IMR-90 (cell line): ENCODE results near the gene UBL4B. TPM values are rescaled to one million over a fixed set of nuclear protein-coding genes. Genes with fewer than 3 reads are reported as not detected.

ENCODE experiments used
- ATAC-seq: fragments of 200-7000 bp; cut with Tn5 transposase; 2 replicates; pipeline ENCODE4 v1.9.1; 2020; ENCODE audit warnings: low read depth, mild to moderate bottlenecking, moderate library complexity
- BruUV-seq: library from RNA; stranded (reverse); fragments of 400-500 nt; replicated peaks from 2 replicates; lab custom pipeline; 2021; lab: Mats Ljungman, UMichigan
- CTCF ChIA-PET: fragments of 300-600 bp; formaldehyde crosslinking; extraction: SDS; loops from one replicate; lab custom pipeline; 2021; ENCODE audit warnings: antibody characterized with exemption; lab: Yijun Ruan, JAX
- POLR2A ChIA-PET: fragments of 300-600 bp; sonication (Branson Sonifier 250); formaldehyde crosslinking; loops from one replicate; lab custom pipeline; 2022; ENCODE audit warnings: antibody characterized with exemption; ENCODE audit not compliant: unreplicated experiment; lab: Charles Lee
- DNase-seq: peaks from one replicate; pipeline ENCODE4 v3.0.0; 2013
- H2AFZ ChIP-seq: replicated peaks from 2 replicates; pipeline ENCODE3; 2013; ENCODE audit warnings: low read length, mild to moderate bottlenecking; ENCODE audit not compliant: poor library complexity
- H2AK5ac ChIP-seq: 2 replicates; pipeline ENCODE4 v1.6.1; 2013; ENCODE audit warnings: low read depth, low read length, inconsistent platforms
- H2AK9ac ChIP-seq: replicated peaks from 2 replicates; pipeline ENCODE3; 2013; ENCODE audit warnings: mild to moderate bottlenecking, low read depth, low read length, moderate library complexity; ENCODE audit not compliant: poor library complexity
- H2BK120ac ChIP-seq: 2 replicates; pipeline ENCODE4 v1.6.1; 2013; ENCODE audit warnings: low read depth, low read length, inconsistent platforms
- H2BK15ac ChIP-seq: 3 replicates; pipeline ENCODE4 v1.6.1; 2013; ENCODE audit warnings: low read depth, low read length, inconsistent platforms
- H2BK20ac ChIP-seq: 2 replicates; pipeline ENCODE4 v1.6.1; 2013; ENCODE audit warnings: low read depth, mild to moderate bottlenecking, inconsistent platforms, low read length, moderate library complexity
- H2BK5ac ChIP-seq: 2 replicates; pipeline ENCODE4 v1.6.1; 2013; ENCODE audit warnings: mild to moderate bottlenecking, low read depth, low read length, inconsistent platforms; ENCODE audit not compliant: poor library complexity, severe bottlenecking
- H3K14ac ChIP-seq: replicated peaks from 2 replicates; pipeline ENCODE4 v1.6.1; 2013; ENCODE audit warnings: low read depth, low read length, inconsistent platforms
- H3K18ac ChIP-seq: 2 replicates; pipeline ENCODE4 v1.6.1; 2013; ENCODE audit warnings: low read depth, low read length, control low read depth
- H3K23ac ChIP-seq: 2 replicates; pipeline ENCODE4 v1.6.1; 2013; ENCODE audit warnings: low read depth, low read length, inconsistent platforms
- H3K27ac ChIP-seq: 2 replicates; pipeline ENCODE4 v1.5.1; 2013; ENCODE audit warnings: mild to moderate bottlenecking, control low read depth, low read length; ENCODE audit not compliant: insufficient read depth
- H3K27me3 ChIP-seq: 2 replicates; pipeline ENCODE4 v1.6.1; 2013; ENCODE audit warnings: low read length; ENCODE audit not compliant: control insufficient read depth, insufficient read depth
- H3K36me3 ChIP-seq: 2 replicates; pipeline ENCODE4 v1.6.1; 2013; ENCODE audit warnings: low read length, mixed read lengths; ENCODE audit not compliant: control insufficient read depth, insufficient read depth
- H3K4ac ChIP-seq: 2 replicates; pipeline ENCODE4 v1.6.1; 2013; ENCODE audit warnings: low read depth, low read length, inconsistent platforms
- H3K4me1 ChIP-seq: 2 replicates; pipeline ENCODE4 v1.6.1; 2013; ENCODE audit warnings: low read length, mixed read lengths; ENCODE audit not compliant: control insufficient read depth, insufficient read depth
- H3K4me2 ChIP-seq: 2 replicates; pipeline ENCODE4 v1.6.1; 2013; ENCODE audit warnings: low read depth, mild to moderate bottlenecking, control low read depth, low read length, moderate library complexity
- H3K4me3 ChIP-seq: 2 replicates; pipeline ENCODE4 v1.5.1; 2013; ENCODE audit warnings: low read depth, mild to moderate bottlenecking, control low read depth, low read length, moderate library complexity; ENCODE audit not compliant: insufficient read depth
- H3K56ac ChIP-seq: 2 replicates; pipeline ENCODE4 v1.6.1; 2013; ENCODE audit warnings: low read length, inconsistent platforms; ENCODE audit not compliant: insufficient read depth; ENCODE audit errors: extremely low read depth
- H3K79me1 ChIP-seq, 2 experiments: 2 replicates each; pipeline ENCODE4 v1.6.1; 2013; ENCODE audit warnings: low read length in 2 of 2, inconsistent platforms in 1 of 2, low read depth in 1 of 2
- H3K9ac ChIP-seq: 2 replicates; pipeline ENCODE4 v1.6.1; 2013; ENCODE audit warnings: low read depth, low read length, control low read depth
- H3K9me1 ChIP-seq: 2 replicates; pipeline ENCODE4 v1.6.1; 2013; ENCODE audit warnings: low read length, inconsistent platforms; ENCODE audit not compliant: insufficient read depth
- H3K9me3 ChIP-seq: 2 replicates; pipeline ENCODE4 v1.6.1; 2013; ENCODE audit warnings: low read length; ENCODE audit not compliant: control insufficient read depth, insufficient read depth
- H4K20me1 ChIP-seq: 2 replicates; pipeline ENCODE4 v1.6.1; 2013; ENCODE audit warnings: low read length, inconsistent platforms; ENCODE audit not compliant: insufficient read depth
- H4K5ac ChIP-seq: 2 replicates; pipeline ENCODE4 v1.6.1; 2013; ENCODE audit warnings: mild to moderate bottlenecking, low read depth, low read length, control low read depth
- H4K8ac ChIP-seq, 2 experiments: 2 replicates each; pipeline ENCODE4 v1.6.1; 2013; ENCODE audit warnings: low read depth in 2 of 2, low read length in 2 of 2, control low read depth in 1 of 2, inconsistent platforms in 1 of 2
- H4K91ac ChIP-seq: 2 replicates; pipeline ENCODE4 v1.6.1; 2013; ENCODE audit warnings: low read depth, low read length, inconsistent platforms; ENCODE audit not compliant: insufficient read depth
- BHLHE40 ChIP-seq: fragments of 150-350 bp; IDR thresholded peaks from 2 replicates; pipeline ENCODE4 v1.6.1; 2016; ENCODE audit warnings: mild to moderate bottlenecking, low read depth, low read length
- CEBPB ChIP-seq: IDR thresholded peaks from 2 replicates; pipeline ENCODE4 v1.6.1; 2012; ENCODE audit warnings: low read depth, low read length, improper control_type of control experiment
- CTCF ChIP-seq: conservative IDR thresholded peaks from 2 replicates; pipeline ENCODE4 v1.5.1; 2012; ENCODE audit warnings: mild to moderate bottlenecking, low read depth, low read length, improper control_type of control experiment
- ELK1 ChIP-seq: fragments of 150-350 bp; IDR thresholded peaks from 2 replicates; pipeline ENCODE4 v1.6.1; 2016; ENCODE audit warnings: low read depth, mild to moderate bottlenecking, low read length, moderate library complexity, borderline replicate concordance
- FOS ChIP-seq: fragments of 150-350 bp; IDR thresholded peaks from 2 replicates; pipeline ENCODE4 v1.6.1; 2016; ENCODE audit warnings: low read depth, low read length
- MAFK ChIP-seq: IDR thresholded peaks from 2 replicates; pipeline ENCODE4 v1.6.1; 2012; ENCODE audit warnings: low read depth, low read length, improper control_type of control experiment
- MAZ ChIP-seq: IDR thresholded peaks from 2 replicates; pipeline ENCODE4 v1.6.1; 2012; ENCODE audit warnings: low read depth, mild to moderate bottlenecking, low read length, improper control_type of control experiment, moderate library complexity, borderline replicate concordance
- NFE2L2 ChIP-seq: fragments of 150-350 bp; IDR thresholded peaks from 2 replicates; pipeline ENCODE4 v1.6.1; 2016; ENCODE audit warnings: low read depth, mild to moderate bottlenecking, low read length
- POLR2A ChIP-seq: IDR thresholded peaks from 2 replicates; pipeline ENCODE4 v1.6.1; 2012; ENCODE audit warnings: mild to moderate bottlenecking, low read depth, low read length
- RAD21 ChIP-seq: IDR thresholded peaks from 2 replicates; pipeline ENCODE4 v1.6.1; 2012; ENCODE audit warnings: low read length, improper control_type of control experiment
- RCOR1 ChIP-seq: IDR thresholded peaks from 2 replicates; pipeline ENCODE4 v1.6.1; 2012; ENCODE audit warnings: mild to moderate bottlenecking, low read length, improper control_type of control experiment; ENCODE audit not compliant: insufficient replicate concordance
- RFX5 ChIP-seq: IDR thresholded peaks from 2 replicates; pipeline ENCODE4 v1.8.0; 2012; ENCODE audit warnings: low read depth, mild to moderate bottlenecking, low read length, moderate library complexity
- WGBS, 2 experiments: methylation state at CpG; one replicate each; pipeline versions ENCODE4 v1.1.5 to v1.1.7; 2013; ENCODE audit warnings: missing lambda C conversion rate in 2 of 2; ENCODE audit not compliant: insufficient read length in 1 of 2; ENCODE audit errors: extremely low coverage in 2 of 2; 5-methylcytosine and 5-hydroxymethylcytosine counted together
- dilution Hi-C: fragments of 300-500 bp; cut with HindIII; formaldehyde crosslinking; loops from one replicate; pipeline ENCODE4 v1.14.3; 2018; ENCODE audit warnings: low sequenced_read_pairs; ENCODE audit not compliant: unreplicated experiment
- in situ Hi-C: fragments of 300-500 bp; cut with MboI; formaldehyde crosslinking; loops from 3 replicates; pipeline ENCODE4 v1.14.3; 2019; ENCODE audit warnings: low sequenced_read_pairs, inconsistent platforms, mixed read lengths
- intact Hi-C: fragments of 100-400 bp; cut with micrococcal nuclease; formaldehyde crosslinking; loops from 2 replicates; pipeline ENCODE4 v1.10.0; 2022
- polyA plus RNA-seq, 3 experiments: library from polyadenylated mRNA; depleted of rRNA; stranded (reverse); fragments of >200 nt; gene quantifications; 2 replicates each; pipeline ENCODE4 v1.2.3, GENCODE V29; 2012; ENCODE audit warnings: low replicate concordance in 1 of 3
- total RNA-seq: library from RNA; depleted of rRNA; stranded (reverse); fragments of >200 nt; gene quantifications from 2 replicates; pipeline ENCODE4 v1.2.3, GENCODE V29; 2012

The UBL4B gene
- total and polyA plus RNA-seq, 2 of the 4 experiments (the other 2 are of a cell fraction), result not detected

- H3K4me1 ChIP-seq, result no peaks in the 10 kb centered on the region; the same call in 1 of the 2 replicates
- CTCF ChIA-PET, result no interaction called here
- no peak overlapping the region for H4K91ac ChIP-seq
- no peak overlapping the region for H3K4me3 ChIP-seq
- peaks cover 24% of the 10 kb centered on the region for H3K9me3 ChIP-seq
- no peak overlapping the region for H4K5ac ChIP-seq
- no peak overlapping the region for H3K14ac ChIP-seq
- dilution Hi-C loops, result no loop called here
- H2AK9ac ChIP-seq, result no peak overlapping the region
- H4K8ac ChIP-seq, result no peak overlapping the region
- H3K56ac ChIP-seq, result no peak overlapping the region
- no peak overlapping the region for H2BK120ac ChIP-seq
- H2BK5ac ChIP-seq, result no peak overlapping the region
- H3K27ac ChIP-seq, result no peak overlapping the region
- TF ChIP-seq RAD21 (no peak), MAFK (no peak), MAZ (no peak), CEBPB (no peak), BHLHE40 (no peak), FOS (no peak), RCOR1 (no peak), ELK1 (no peak), CTCF (no peak), NFE2L2 (no peak), RFX5 (no peak), POLR2A (no peak)
- no peak overlapping the region for H3K9ac ChIP-seq
- H2AK5ac ChIP-seq, result no peak overlapping the region
- H3K9me1 ChIP-seq, result no peaks in the 10 kb centered on the region
- intact Hi-C loops, result no loop called here
- no TSS peak for BruUV-seq
- H3K23ac ChIP-seq, result no peak overlapping the region
- H3K4me2 ChIP-seq, result no peak overlapping the region
- H2BK20ac ChIP-seq, result no peak overlapping the region
- no peak overlapping the region for H3K18ac ChIP-seq
- 15% methylated on average over 15 of the region's 52 CpGs; no CpG with 5 or more reads in 1 of the 2 experiments for WGBS, 2 experiments
- H3K36me3 ChIP-seq, result no peaks in the 10 kb centered on the region
- DNase-seq (no peak), ATAC-seq (no peak)
- no peak overlapping the region for H2AFZ ChIP-seq
- peaks cover 88% of the 10 kb centered on the region for H3K27me3 ChIP-seq
- H2BK15ac ChIP-seq, result no peak overlapping the region
- H3K79me1 ChIP-seq, result no peaks in the 10 kb centered on the region
- H3K4ac ChIP-seq, result no peak overlapping the region
- in situ Hi-C loops, result no loop called here
- peaks cover 21% of the 10 kb centered on the region; the same call in 1 of the 2 replicates for H4K20me1 ChIP-seq
- POLR2A ChIA-PET, result no interaction called here
These were observed 42.0 kb upstream of the UBL4B start for GRCh38 chr1:110070282-110070669.
